Measurements from ENCODE around the gene SYNDIG1L. TPM values are rescaled to one million over a fixed set of nuclear protein-coding genes. Genes with fewer than 3 reads are reported as not detected.

SYNDIG1L gene
- total and polyA plus RNA-seq, 4 donors = 0.08 TPM; not detected in 3

- Histone ChIP-seq H3K36me3 (ENCODE audit: control insufficient read depth in 4 of 4, insufficient read depth in 3 of 4, low read depth in 1 of 4, low read length in 3 of 4) (no peaks in the 10 kb centered on the region), H3K27ac (ENCODE audit: low read depth in 1 of 2, low read length in 2 of 2) (no peak overlapping the region), H3K9ac (ENCODE audit: low read depth in 1 of 2, low read length in 2 of 2) (no peak overlapping the region), H3K4me3 (ENCODE audit: low read depth in 1 of 3, low read length in 3 of 3) (no peak overlapping the region), H3K9me3 (ENCODE audit: control insufficient read depth in 4 of 4, low read length in 3 of 4) (no peaks in the 10 kb centered on the region), H3K4me1 (ENCODE audit: control insufficient read depth in 4 of 4, insufficient read depth in 4 of 4, low read length in 3 of 4) (no peaks in the 10 kb centered on the region), H3K27me3 (ENCODE audit: control insufficient read depth in 4 of 4, insufficient read depth in 4 of 4, low read length in 3 of 4) (no peaks in the 10 kb centered on the region)
- no peak for DNase-seq (ENCODE audit: low spot score)
- TF ChIP-seq RXRA (IDR thresholded peaks at IDR 0.05) = no peak
- TF ChIP-seq EGR1 (IDR thresholded peaks at IDR 0.05; ENCODE audit: low read depth in 2 of 2) = no peak
- no peak for TF ChIP-seq GABPA (IDR thresholded peaks at IDR 0.05 in 1 of 2, conservative IDR thresholded peaks at IDR 0.05 in 1 of 2)
- TF ChIP-seq, protein P1, sequence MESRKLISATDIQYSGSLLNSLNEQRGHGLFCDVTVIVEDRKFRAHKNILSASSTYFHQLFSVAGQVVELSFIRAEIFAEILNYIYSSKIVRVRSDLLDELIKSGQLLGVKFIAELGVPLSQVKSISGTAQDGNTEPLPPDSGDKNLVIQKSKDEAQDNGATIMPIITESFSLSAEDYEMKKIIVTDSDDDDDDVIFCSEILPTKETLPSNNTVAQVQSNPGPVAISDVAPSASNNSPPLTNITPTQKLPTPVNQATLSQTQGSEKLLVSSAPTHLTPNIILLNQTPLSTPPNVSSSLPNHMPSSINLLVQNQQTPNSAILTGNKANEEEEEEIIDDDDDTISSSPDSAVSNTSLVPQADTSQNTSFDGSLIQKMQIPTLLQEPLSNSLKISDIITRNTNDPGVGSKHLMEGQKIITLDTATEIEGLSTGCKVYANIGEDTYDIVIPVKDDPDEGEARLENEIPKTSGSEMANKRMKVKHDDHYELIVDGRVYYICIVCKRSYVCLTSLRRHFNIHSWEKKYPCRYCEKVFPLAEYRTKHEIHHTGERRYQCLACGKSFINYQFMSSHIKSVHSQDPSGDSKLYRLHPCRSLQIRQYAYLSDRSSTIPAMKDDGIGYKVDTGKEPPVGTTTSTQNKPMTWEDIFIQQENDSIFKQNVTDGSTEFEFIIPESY (IDR thresholded peaks at IDR 0.05) = no peak
- TF ChIP-seq HNF4A (conservative IDR thresholded peaks at IDR 0.05) = no peak
- TF ChIP-seq, protein P2, sequence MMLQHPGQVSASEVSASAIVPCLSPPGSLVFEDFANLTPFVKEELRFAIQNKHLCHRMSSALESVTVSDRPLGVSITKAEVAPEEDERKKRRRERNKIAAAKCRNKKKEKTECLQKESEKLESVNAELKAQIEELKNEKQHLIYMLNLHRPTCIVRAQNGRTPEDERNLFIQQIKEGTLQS (IDR thresholded peaks at IDR 0.05) = no peak
- TF ChIP-seq SP1 (IDR thresholded peaks at IDR 0.05) = no peak
- TF ChIP-seq RAD21 (IDR thresholded peaks at IDR 0.05) = no peak
- no peak for TF ChIP-seq JUND (IDR thresholded peaks at IDR 0.05)
- TF ChIP-seq, protein P3, sequence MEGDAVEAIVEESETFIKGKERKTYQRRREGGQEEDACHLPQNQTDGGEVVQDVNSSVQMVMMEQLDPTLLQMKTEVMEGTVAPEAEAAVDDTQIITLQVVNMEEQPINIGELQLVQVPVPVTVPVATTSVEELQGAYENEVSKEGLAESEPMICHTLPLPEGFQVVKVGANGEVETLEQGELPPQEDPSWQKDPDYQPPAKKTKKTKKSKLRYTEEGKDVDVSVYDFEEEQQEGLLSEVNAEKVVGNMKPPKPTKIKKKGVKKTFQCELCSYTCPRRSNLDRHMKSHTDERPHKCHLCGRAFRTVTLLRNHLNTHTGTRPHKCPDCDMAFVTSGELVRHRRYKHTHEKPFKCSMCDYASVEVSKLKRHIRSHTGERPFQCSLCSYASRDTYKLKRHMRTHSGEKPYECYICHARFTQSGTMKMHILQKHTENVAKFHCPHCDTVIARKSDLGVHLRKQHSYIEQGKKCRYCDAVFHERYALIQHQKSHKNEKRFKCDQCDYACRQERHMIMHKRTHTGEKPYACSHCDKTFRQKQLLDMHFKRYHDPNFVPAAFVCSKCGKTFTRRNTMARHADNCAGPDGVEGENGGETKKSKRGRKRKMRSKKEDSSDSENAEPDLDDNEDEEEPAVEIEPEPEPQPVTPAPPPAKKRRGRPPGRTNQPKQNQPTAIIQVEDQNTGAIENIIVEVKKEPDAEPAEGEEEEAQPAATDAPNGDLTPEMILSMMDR (IDR thresholded peaks at IDR 0.05; ENCODE audit: low read depth, low read length, missing input control) = no peak
- TF ChIP-seq, protein P4, sequence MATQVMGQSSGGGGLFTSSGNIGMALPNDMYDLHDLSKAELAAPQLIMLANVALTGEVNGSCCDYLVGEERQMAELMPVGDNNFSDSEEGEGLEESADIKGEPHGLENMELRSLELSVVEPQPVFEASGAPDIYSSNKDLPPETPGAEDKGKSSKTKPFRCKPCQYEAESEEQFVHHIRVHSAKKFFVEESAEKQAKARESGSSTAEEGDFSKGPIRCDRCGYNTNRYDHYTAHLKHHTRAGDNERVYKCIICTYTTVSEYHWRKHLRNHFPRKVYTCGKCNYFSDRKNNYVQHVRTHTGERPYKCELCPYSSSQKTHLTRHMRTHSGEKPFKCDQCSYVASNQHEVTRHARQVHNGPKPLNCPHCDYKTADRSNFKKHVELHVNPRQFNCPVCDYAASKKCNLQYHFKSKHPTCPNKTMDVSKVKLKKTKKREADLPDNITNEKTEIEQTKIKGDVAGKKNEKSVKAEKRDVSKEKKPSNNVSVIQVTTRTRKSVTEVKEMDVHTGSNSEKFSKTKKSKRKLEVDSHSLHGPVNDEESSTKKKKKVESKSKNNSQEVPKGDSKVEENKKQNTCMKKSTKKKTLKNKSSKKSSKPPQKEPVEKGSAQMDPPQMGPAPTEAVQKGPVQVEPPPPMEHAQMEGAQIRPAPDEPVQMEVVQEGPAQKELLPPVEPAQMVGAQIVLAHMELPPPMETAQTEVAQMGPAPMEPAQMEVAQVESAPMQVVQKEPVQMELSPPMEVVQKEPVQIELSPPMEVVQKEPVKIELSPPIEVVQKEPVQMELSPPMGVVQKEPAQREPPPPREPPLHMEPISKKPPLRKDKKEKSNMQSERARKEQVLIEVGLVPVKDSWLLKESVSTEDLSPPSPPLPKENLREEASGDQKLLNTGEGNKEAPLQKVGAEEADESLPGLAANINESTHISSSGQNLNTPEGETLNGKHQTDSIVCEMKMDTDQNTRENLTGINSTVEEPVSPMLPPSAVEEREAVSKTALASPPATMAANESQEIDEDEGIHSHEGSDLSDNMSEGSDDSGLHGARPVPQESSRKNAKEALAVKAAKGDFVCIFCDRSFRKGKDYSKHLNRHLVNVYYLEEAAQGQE (IDR thresholded peaks at IDR 0.05) = no peak
- no peak for TF ChIP-seq MAX (IDR thresholded peaks at IDR 0.05)
- TF ChIP-seq TAF1 (conservative IDR thresholded peaks at IDR 0.05) = no peak
- no peak for TF ChIP-seq YY1 (IDR thresholded peaks at IDR 0.05)
- TF ChIP-seq NR2F2 (IDR thresholded peaks at IDR 0.05) = no peak
- no peak for TF ChIP-seq FOXA1 (IDR thresholded peaks at IDR 0.05)
- TF ChIP-seq FOXA2 (IDR thresholded peaks at IDR 0.05) = no peak
- no peak for TF ChIP-seq HNF4G (IDR thresholded peaks at IDR 0.05)
- 88% methylated on average over 5 of the region's 5 CpGs for WGBS
Observed at GRCh38 chr14:74463697-74464096, 37.7 kb upstream of the SYNDIG1L start.
